AG04449 (cell line): ENCODE data around the gene RASGRP4.

Source experiments
- CTCF ChIA-PET: fragments of 350-600 bp; formaldehyde crosslinking; extraction: SDS; loops from one replicate; lab custom pipeline; 2021; ENCODE audit warnings: antibody characterized with exemption; lab: Yijun Ruan, JAX
- POLR2A ChIA-PET: fragments of 400-600, 350-600 bp; formaldehyde crosslinking; extraction: SDS; loops from one replicate; lab custom pipeline; 2020; ENCODE audit warnings: antibody characterized with exemption, inconsistent platforms; lab: Yijun Ruan, JAX
- DNase-seq: peaks from one replicate; pipeline ENCODE4 v3.0.0-alpha.2; 2010; ENCODE audit warnings: low read depth, low spot score
- H3K4me3 ChIP-seq: 2 replicates; pipeline ENCODE4 v1.5.1; 2011; ENCODE audit warnings: low read depth, mild to moderate bottlenecking, control low read depth, low read length
- TF ChIP-seq, protein P1 (sequence below): IDR thresholded peaks from one replicate; pipeline ENCODE4 v1.5.1; 2011; ENCODE audit warnings: mild to moderate bottlenecking, moderate library complexity, low read length, control low read depth, inconsistent platforms; ENCODE audit not compliant: insufficient read depth; ENCODE audit errors: missing control alignments

RASGRP4 gene

DNA sequence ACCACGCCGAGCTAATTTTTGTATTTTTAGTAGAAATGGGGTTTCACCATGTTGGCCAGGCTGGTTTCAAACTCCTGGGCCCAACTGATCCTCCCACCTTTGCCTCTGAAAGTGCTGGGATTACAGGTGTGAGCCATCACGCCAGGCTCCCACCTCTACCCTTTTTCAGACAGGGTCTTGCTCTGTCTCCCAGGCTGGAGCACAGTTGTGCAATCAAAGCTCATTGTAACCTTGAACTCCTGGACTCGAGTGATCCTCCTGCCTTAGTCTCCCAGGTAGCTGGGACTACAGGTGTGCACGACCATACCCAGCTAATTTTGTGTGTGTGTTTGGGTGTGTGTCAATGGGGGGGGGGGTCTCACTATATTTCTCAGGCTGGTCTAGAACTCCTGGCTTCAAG is 1.7 kb downstream of the RASGRP4 start:
- no peak overlapping the region for H3K4me3 ChIP-seq
- ChIA-PET CTCF (interaction anchor here (1.1 kb wide), 1 partner anchor 210 kb away, joined by 3 read pairs; no protein-coding TSS in a partner anchor), POLR2A (no interaction called here)
- TF ChIP-seq, protein P1, sequence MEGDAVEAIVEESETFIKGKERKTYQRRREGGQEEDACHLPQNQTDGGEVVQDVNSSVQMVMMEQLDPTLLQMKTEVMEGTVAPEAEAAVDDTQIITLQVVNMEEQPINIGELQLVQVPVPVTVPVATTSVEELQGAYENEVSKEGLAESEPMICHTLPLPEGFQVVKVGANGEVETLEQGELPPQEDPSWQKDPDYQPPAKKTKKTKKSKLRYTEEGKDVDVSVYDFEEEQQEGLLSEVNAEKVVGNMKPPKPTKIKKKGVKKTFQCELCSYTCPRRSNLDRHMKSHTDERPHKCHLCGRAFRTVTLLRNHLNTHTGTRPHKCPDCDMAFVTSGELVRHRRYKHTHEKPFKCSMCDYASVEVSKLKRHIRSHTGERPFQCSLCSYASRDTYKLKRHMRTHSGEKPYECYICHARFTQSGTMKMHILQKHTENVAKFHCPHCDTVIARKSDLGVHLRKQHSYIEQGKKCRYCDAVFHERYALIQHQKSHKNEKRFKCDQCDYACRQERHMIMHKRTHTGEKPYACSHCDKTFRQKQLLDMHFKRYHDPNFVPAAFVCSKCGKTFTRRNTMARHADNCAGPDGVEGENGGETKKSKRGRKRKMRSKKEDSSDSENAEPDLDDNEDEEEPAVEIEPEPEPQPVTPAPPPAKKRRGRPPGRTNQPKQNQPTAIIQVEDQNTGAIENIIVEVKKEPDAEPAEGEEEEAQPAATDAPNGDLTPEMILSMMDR: no peak
- DNase-seq: no peak

DNA sequence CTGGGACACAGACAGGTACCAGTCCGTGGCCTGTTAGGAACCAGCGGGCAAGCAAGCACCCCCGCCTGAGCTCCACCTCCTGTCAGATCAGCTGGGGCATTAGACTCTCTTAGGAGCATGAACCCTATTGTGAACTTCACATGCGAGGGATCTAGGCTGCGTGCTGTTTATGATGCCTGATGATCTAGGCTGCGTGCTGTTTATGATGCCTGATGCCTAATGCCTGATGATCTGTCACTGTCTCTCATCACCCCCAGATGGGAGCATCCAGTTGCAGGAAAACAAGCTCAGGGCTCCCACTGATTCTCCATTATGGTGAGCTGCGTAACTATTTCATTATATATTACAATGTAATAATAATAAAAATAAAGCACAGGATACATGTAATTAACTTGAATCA is 3.6 kb downstream of the RASGRP4 start:
- TF ChIP-seq, protein P1: no peak
- POLR2A ChIA-PET: no interaction called here
- CTCF ChIA-PET: interaction anchor here (1.2 kb wide), 1 partner anchor 212 kb away, joined by 3 read pairs; no protein-coding TSS in a partner anchor
- DNase-seq: no peak
- H3K4me3 ChIP-seq: no peak overlapping the region

DNA sequence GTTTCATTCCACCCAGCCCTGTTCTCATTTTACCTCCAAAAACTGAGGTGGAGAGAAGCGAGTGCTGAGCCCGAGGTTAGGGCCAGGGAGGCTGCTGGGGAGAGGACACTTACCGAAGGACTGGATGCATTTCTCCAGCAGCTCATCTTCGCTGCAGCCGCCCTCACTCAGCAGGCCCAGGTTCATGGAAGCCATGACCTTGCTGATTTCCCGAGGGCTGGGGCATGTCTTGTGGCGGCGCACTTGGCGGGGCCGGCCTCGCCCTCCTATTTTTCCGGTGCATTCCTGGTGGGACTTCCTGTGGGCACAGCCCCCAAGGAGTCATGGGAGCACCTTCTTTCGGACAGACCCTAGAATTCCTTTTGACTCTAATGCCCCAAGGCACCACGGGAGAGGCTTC is 4.2 kb downstream of the RASGRP4 start:
- H3K4me3 ChIP-seq: no peak overlapping the region
- CTCF ChIA-PET: interaction anchor here (1.2 kb wide), 1 partner anchor 213 kb away, joined by 3 read pairs; no protein-coding TSS in a partner anchor
- POLR2A ChIA-PET: no interaction called here
- TF ChIP-seq, protein P1: no peak
- DNase-seq: no peak

DNA sequence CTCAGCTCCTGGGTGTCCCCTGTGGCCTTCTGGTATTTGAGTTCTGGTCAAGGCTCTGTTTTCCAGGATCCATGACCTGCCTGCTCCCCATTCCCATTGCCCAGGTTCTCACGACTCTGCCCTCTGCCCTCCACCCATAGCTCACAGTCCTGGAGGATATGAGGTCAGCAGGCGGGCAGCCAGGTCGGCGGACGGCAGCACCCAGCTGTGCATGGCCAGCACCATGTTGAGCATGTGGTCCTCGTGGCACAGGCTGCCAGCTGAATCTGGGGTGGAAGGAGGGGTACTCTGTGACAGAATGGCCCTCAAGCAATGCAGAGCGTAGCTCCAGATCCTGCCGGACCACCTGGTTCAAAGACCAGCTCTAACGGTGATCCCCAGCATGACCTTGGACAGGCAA is 5.1 kb downstream of the RASGRP4 start:
- ChIA-PET POLR2A (no interaction called here), CTCF (interaction anchor here (1.2 to 1.3 kb wide), 2 partner anchors 18 to 124 kb away, joined by 3 to 4 read pairs; partner anchors contain the start of gene FAM98C)
- no peak overlapping the region for H3K4me3 ChIP-seq
- DNase-seq: no peak
- TF ChIP-seq, protein P1: no peak

DNA sequence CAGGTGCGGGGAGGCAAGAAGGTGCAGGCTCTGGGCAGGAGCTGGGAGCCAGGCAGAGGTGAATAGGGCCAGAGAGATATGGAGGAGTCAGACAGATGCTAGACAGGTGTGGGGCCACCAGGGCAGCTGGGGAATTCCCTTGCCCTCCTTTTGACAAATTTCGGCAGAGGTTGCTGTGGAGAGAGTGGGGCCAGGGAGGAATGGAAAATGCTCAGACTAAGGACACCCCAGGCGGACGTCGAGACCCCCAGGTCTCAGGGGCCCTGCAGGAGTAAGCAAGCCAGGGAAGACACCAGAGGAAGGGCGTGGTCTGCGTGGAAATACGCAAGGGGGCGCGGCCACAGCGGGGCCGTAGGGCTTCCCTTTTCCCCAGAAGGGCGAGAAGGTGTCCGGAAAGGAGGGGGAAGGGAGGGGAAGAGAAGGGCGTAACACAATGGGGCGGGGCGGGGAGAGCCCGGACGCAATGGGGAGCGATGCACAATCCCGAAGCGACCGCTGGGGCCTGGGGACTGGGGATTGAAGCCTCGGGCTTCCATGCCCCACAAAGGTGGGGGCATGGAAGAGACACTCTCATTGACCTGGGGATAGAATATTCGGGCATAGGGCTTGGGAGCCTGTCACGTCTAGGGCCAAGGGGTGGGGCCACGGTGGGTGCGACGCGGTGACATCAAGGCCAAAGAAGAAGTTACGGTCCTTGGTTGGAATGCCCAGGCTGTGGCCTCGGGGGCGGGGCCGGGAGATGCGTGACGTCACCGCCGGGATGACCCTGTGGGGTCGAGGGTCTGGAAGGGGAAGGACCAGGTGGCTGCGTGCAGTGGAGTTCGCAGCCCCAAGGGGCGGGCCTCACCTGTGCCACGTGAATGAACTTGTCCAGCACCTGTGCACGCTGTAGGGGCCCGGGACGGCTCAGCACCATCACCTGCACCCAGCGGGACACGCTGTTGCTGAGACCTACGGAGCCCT is 8.2 kb downstream of the RASGRP4 start:
- DNase-seq: no peak
- POLR2A ChIA-PET: no interaction called here
- CTCF ChIA-PET: interaction anchor here (1.5 kb wide), 1 partner anchor 14 kb away, joined by 7 read pairs; the partner anchor contains the start of gene FAM98C
- TF ChIP-seq, protein P1: no peak
- no peak overlapping the region; the same call in 1 of the 2 replicates for H3K4me3 ChIP-seq

DNA sequence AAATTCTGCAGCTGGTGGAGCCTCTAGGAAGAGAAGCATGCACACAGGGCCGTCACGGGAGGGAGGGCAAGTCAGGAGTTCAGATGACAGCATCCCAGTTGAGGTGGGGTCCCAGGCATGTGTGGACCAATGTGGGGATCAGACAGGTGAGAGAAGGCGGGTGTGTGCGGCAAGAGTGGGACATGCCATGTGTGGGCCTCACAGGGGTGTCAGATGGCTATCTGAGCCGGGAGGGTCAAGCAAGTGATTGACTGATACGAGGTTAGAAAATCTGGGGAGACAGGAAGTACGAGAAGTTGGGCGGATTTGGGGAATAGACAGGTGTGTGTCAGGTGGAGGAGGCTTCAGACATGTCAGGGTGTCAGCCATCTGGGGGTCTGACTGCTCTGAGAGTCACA is 8.9 kb downstream of the RASGRP4 start:
- POLR2A ChIA-PET: no interaction called here
- DNase-seq: no peak
- TF ChIP-seq, protein P1: no peak
- no peak overlapping the region for H3K4me3 ChIP-seq
- CTCF ChIA-PET: interaction anchor here (1.5 kb wide), 1 partner anchor 14 kb away, joined by 7 read pairs; the partner anchor contains the start of gene FAM98C
